ENCODE measurements around the gene RYR2.

RYR2 gene

DNA sequence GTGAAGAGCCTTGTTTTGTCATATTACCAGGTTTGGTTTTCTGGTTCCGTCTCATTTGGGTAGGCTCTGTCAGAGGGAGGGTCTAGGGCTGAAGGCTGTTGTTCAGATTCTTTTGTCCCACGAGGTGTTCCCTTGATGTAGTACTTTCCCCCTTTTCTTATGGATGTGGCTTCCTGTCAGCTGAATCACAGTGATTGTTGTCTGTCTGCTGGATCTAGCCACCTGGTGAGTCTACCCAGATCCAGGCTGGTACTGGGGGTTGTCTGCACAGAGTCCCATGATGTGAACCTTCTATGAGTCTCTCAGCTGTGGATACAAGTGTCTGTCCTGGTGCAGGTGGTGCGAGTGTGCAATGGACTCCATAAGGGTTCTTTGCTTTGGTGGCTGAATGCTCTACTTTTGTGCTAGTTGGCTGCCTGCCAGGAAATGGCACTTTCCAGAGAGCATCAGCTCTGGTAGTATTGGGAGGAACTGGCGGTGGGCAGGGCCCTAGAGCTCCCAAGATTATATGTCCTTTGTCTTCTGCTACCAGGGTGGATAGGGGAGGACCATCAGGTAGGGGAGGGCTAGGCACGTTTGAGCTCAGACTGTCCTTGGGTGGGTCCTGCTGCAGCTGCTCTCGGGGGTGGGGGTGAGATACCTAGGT, 246.0 kb downstream of the RYR2 start:
- CTCF ChIA-PET: no interaction called here
- no peak for DNase-seq (ENCODE audit: low spot score)
- no peak overlapping the region for H3K27ac ChIP-seq
- POLR2A ChIA-PET (ENCODE audit: low non-redundant PET): no interaction called here
- TF ChIP-seq, protein P1, sequence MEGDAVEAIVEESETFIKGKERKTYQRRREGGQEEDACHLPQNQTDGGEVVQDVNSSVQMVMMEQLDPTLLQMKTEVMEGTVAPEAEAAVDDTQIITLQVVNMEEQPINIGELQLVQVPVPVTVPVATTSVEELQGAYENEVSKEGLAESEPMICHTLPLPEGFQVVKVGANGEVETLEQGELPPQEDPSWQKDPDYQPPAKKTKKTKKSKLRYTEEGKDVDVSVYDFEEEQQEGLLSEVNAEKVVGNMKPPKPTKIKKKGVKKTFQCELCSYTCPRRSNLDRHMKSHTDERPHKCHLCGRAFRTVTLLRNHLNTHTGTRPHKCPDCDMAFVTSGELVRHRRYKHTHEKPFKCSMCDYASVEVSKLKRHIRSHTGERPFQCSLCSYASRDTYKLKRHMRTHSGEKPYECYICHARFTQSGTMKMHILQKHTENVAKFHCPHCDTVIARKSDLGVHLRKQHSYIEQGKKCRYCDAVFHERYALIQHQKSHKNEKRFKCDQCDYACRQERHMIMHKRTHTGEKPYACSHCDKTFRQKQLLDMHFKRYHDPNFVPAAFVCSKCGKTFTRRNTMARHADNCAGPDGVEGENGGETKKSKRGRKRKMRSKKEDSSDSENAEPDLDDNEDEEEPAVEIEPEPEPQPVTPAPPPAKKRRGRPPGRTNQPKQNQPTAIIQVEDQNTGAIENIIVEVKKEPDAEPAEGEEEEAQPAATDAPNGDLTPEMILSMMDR (conservative IDR thresholded peaks at IDR 0.05; ENCODE audit: low read depth): no peak

DNA sequence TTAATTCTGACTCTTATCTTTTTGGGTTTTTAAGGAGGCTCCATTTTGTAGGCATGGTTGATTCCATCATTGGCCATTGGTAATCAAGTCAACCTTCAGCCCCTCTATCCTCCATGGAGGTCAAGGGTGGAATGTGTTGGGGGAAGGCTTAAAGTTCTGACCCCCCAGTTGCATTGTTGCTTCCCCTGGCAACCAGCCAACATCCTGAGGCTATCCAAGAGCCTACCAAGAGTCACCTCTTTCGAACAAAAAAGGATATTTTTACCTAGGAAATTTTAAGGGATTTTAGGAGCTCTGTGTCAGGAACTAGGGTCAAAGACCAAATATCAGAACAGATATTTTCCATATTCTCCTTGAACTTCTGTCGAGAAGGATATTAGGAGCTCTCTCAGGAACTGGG, 251.8 kb downstream of the RYR2 start:
- CTCF ChIA-PET: interaction anchor here (0.6 kb wide), 1 partner anchor 367 kb away, joined by 3 read pairs; no protein-coding TSS in a partner anchor
- POLR2A ChIA-PET (ENCODE audit: low non-redundant PET): no interaction called here

DNA sequence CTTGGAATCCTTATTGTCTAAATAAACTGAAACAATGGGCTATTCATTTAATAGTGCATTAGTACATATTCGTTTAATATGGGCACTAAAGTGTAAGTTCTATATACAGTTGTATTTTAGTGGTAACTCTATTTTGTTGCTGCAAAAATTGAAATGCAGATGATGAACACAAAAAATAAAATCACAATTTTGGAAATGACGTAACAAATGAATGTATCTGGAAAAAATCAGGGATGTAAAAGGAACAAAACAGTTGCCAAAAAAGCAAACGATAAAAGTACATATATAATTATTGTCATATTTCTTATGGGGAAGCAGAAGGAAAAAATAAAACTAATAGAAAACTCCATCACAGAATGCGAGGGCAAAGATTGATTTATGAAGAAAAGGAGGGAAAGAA, 254.9 kb downstream of the RYR2 start:
- no peak overlapping the region for H3K27ac ChIP-seq
- POLR2A ChIA-PET (ENCODE audit: low non-redundant PET): no interaction called here
- no peak for DNase-seq (ENCODE audit: low spot score)
- CTCF ChIA-PET: no interaction called here
- TF ChIP-seq, protein P1 (conservative IDR thresholded peaks at IDR 0.05; ENCODE audit: low read depth): no peak

More for the DNA sequence above, 251.8 kb downstream of the RYR2 start:
- H3K27ac ChIP-seq: no peak overlapping the region
- DNase-seq (ENCODE audit: low spot score): no peak
- TF ChIP-seq, protein P1 (conservative IDR thresholded peaks at IDR 0.05; ENCODE audit: low read depth): no peak

DNA sequence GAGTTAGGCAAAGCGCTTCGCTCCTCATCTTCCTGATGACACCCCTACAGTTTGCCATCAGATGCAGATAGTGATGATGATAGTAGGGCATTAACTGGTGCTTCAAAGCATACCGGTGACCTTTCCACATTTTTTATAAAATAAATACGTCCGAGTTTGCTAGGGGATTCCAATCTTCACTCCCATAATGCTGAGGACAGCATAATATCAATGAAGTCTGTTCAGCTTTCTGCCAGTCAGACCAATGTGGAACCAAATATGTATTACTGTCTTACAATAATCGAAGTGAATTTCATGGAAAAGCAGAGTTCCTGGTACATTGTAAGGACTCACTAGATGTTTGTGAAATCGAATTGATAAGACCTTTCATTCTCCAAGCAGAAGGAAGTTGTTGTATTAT, 258.7 kb downstream of the RYR2 start:
- no peak overlapping the region for H3K27ac ChIP-seq
- ChIA-PET CTCF (no interaction called here), POLR2A (ENCODE audit: low non-redundant PET) (no interaction called here)
- DNase-seq (ENCODE audit: low spot score): no peak
- TF ChIP-seq, protein P1 (conservative IDR thresholded peaks at IDR 0.05; ENCODE audit: low read depth): no peak

DNA sequence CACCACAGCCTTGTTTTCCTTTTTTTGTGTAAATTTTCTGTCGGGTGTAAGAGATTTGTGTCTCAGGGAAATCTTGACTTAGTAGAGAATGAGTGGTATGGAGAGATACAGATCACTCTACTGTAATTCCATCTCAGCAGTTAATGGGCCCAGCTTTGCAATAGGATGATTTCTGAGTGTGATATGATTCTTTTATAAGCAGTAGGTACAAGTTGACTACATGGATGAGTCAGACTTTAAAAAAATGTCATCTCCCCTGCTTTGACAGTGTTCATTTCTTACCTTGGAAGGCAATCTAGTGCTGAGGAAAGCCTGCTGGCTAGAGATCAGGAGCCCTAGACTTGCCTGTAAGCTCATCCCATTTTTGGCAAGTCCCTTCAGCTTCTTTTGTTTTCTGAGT, 261.9 kb downstream of the RYR2 start:
- ChIA-PET POLR2A (ENCODE audit: low non-redundant PET) (no interaction called here), CTCF (no interaction called here)
- DNase-seq (ENCODE audit: low spot score): no peak
- TF ChIP-seq, protein P1 (conservative IDR thresholded peaks at IDR 0.05; ENCODE audit: low read depth): no peak
- H3K27ac ChIP-seq: no peak overlapping the region

DNA sequence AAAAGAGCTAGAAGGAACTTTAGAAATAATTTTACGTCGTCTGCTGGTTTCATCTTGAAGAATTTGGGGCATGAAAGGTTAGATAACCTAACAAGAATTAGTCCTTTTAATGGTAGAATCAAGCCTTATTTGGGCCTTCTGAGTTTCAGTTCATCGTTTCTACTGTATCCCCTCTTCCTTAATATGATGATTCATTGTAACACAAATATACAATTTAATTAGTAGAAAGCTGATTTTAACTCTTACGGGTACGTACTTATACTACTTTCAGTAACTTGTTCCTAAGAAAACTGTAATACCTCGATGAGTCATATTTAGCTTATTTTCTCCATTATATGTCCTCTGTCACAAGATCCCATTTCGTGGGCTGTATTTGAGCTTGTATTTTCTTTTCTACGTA, 264.7 kb downstream of the RYR2 start:
- CTCF ChIA-PET: no interaction called here
- no peak overlapping the region for H3K27ac ChIP-seq

More for the DNA sequence above, 264.7 kb downstream of the RYR2 start:
- DNase-seq (ENCODE audit: low spot score): no peak
- POLR2A ChIA-PET (ENCODE audit: low non-redundant PET): no interaction called here
- TF ChIP-seq, protein P1 (conservative IDR thresholded peaks at IDR 0.05; ENCODE audit: low read depth): no peak
